Aorta (tissue), 5 donors: ENCODE measurements around the gene TOX2. TPM values are rescaled to one million over a fixed set of nuclear protein-coding genes. Genes with fewer than 3 reads are reported as not detected.

Experiments
- ATAC-seq: fragments of 200-7000 bp; cut with Tn5 transposase; one replicate; pipeline ENCODE4 v1.9.1; 2022; ENCODE audit warnings: moderate library complexity; ENCODE audit not compliant: low FRiP score
- DNase-seq, 2 donors: peaks; one replicate each; pipeline ENCODE4 v3.0.0-alpha.2; 2020
- H3K27ac ChIP-seq, 2 donors: one replicate each; pipeline ENCODE4 v1.5.1; 2013; ENCODE audit warnings: low read length in 2 of 2, mild to moderate bottlenecking in 2 of 2, moderate library complexity in 2 of 2, control low read depth in 1 of 2, inconsistent platforms in 1 of 2, low read depth in 1 of 2
- H3K27me3 ChIP-seq, 2 donors: one replicate each; pipeline ENCODE4 v1.6.1; 2013; ENCODE audit warnings: control low read depth in 1 of 2, low read length in 1 of 2, mild to moderate bottlenecking in 1 of 2, moderate library complexity in 1 of 2; ENCODE audit not compliant: insufficient read depth in 2 of 2, control insufficient read depth in 1 of 2
- H3K36me3 ChIP-seq, 2 donors: one replicate each; pipeline ENCODE4 v1.6.1; 2013; ENCODE audit warnings: control low read depth in 1 of 2, low read length in 1 of 2, mild to moderate bottlenecking in 1 of 2; ENCODE audit not compliant: insufficient read depth in 2 of 2, control insufficient read depth in 1 of 2
- H3K4me1 ChIP-seq, 2 donors: one replicate each; pipeline ENCODE4 v1.6.1; 2013; ENCODE audit warnings: low read length in 2 of 2, control low read depth in 1 of 2, mild to moderate bottlenecking in 1 of 2, moderate library complexity in 1 of 2; ENCODE audit not compliant: insufficient read depth in 2 of 2, control insufficient read depth in 1 of 2
- H3K4me3 ChIP-seq, 2 donors: one replicate each; pipeline ENCODE4 v1.5.1; 2013; ENCODE audit warnings: low read length in 2 of 2, control low read depth in 1 of 2, mild to moderate bottlenecking in 1 of 2
- H3K9me3 ChIP-seq: one replicate; pipeline ENCODE4 v1.6.1; 2013; ENCODE audit warnings: mild to moderate bottlenecking, low read length; ENCODE audit not compliant: control insufficient read depth
- WGBS, 2 donors: extraction: QIAGEN DNeasy Blood & Tissue Kit; methylation state at CpG; one replicate each; pipeline ENCODE4 v1.1.7; 2013; 5-methylcytosine and 5-hydroxymethylcytosine counted together
- intact Hi-C, 2 donors: fragments of 100-400 bp; cut with DNase I; formaldehyde crosslinking; loops; one replicate each; pipeline versions ENCODE4 v1.14.2 to v1.15.0; 2022
- polyA plus RNA-seq, 2 donors: library from polyadenylated mRNA; stranded (reverse); fragments of 200-250 nt; gene quantifications; one replicate each; pipeline ENCODE4 v1.2.3, GENCODE V29; 2013
- total RNA-seq, 2 donors: library from RNA; stranded (reverse); fragmentation: NEBNext Ultra II Directional; extraction: Animal tissue kit (Norgen Biotek cat#: 25700); gene quantifications; one replicate each; pipeline ENCODE4 v1.2.1, GENCODE V29; 2021
- donor health status: healthy with polysubstance abuse.
- donor health status: Bipolar disorder and iron deficiency.
- donor health status: DM: no; HTN: no; CAD: no.
- donor health status: DM: no; HTN: no; CAD: no.
- donor health status: DM: yes; HTN: yes; CAD: no.

The TOX2 gene
- total and polyA plus RNA-seq, 4 donors: 1.1 to 17.2 (median 9.4) TPM

DNA sequence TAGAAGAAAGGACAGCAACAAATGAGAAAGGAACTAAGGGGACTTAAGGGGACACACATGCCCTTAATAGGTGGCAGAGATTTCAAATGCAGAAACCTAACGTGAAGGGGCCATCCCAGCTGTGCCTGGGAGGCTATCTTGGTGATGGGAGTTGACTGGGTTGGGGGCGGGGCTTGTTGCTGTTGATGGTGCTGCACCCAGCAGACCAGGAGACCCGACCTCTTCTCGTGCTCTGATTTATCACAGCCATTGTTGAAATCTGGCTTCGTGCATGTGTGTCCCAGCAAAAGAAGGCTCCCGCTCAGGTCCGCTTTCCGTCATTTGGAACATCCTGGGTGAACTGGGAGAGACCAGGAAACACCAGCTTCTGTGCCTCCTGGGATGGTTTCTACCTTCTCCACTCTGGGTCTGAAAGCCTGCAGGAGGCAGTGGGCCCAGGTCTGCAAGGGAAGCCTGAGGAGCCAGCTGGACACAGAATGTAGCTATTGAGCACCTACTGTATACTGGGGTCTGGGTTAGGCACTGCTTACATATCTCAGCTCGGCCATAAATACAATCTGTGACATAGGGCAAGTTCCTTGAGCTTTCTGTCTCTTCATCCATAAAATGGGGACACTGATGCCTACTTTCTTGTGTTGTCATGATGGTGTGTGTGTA is 32.1 kb downstream of the TOX2 start:
- Histone ChIP-seq H3K4me3 (no peak overlapping the region), H3K27me3 (no peaks in the 10 kb centered on the region), H3K27ac (no peak overlapping the region), H3K9me3 (no peaks in the 10 kb centered on the region), H3K36me3 (no peaks in the 10 kb centered on the region), H3K4me1 (no peaks in the 10 kb centered on the region)
- DNase-seq (peak in 1 of 2 donors; percentile 61), ATAC-seq (no peak)
- whole genome bisulfite sequencing, 2 donors: 88 to 91% methylated on average over 9 of the region's 9 CpGs
- intact Hi-C loops: no loop called here

DNA sequence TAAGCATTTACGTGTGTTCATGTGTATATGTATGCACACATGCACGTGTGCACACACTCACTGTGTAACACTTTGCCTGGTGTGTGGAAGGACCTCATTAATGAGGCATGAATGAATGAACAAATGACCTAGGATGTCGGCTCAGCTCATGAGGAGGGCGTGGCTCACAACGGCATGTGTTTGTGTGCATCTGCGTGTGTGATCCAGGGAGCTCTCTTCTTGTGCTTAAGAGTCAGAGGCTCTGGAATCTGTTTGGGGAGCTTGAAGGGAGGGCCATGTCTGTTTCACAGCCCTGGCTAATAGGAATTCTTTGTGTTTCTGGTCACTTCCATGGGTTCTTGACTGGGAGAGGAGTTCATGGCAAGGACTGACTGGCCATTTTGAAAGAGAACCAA is 32.7 kb downstream of the TOX2 start:
- peak in 1 of 2 donors; percentile 14 for DNase-seq
- Histone ChIP-seq H3K36me3 (no peaks in the 10 kb centered on the region), H3K27ac (no peak overlapping the region), H3K4me1 (no peaks in the 10 kb centered on the region), H3K27me3 (no peaks in the 10 kb centered on the region), H3K9me3 (no peaks in the 10 kb centered on the region), H3K4me3 (no peak overlapping the region)
- intact Hi-C loops: no loop called here
- no peak for ATAC-seq
- 92 to 94% methylated on average over 6 of the region's 6 CpGs for WGBS, 2 donors

DNA sequence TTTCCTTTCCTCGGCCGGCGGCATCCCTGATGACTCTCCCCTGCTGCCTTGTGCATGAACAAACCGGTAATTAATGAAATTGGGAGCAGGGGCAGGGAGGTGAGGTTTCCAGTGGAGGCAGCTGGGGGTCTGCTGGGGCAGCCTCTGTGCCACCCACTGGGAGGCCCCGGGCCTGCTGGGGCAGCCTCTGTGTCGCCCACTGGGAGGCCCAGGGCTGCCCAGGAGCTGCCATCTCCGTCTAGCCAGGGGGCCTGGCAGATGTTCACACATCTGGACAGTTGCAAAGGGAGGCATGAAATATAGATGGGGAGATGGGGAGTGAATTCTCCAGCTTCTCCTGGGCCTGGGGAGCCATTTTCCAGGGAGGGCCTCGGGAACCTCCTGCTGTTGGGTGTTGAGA is 33.8 kb downstream of the TOX2 start:
- peak in 1 of 2 donors; percentile 28 for DNase-seq
- ATAC-seq: no peak
- H3K27ac ChIP-seq: no peak overlapping the region
- H3K36me3 ChIP-seq: no peaks in the 10 kb centered on the region
- H3K4me3 ChIP-seq: no peak overlapping the region
- 91 to 92% methylated on average over 8 of the region's 8 CpGs for WGBS, 2 donors
- H3K4me1 ChIP-seq: no peaks in the 10 kb centered on the region
- intact Hi-C loops: no loop called here
- H3K9me3 ChIP-seq: no peaks in the 10 kb centered on the region
- H3K27me3 ChIP-seq: no peaks in the 10 kb centered on the region

DNA sequence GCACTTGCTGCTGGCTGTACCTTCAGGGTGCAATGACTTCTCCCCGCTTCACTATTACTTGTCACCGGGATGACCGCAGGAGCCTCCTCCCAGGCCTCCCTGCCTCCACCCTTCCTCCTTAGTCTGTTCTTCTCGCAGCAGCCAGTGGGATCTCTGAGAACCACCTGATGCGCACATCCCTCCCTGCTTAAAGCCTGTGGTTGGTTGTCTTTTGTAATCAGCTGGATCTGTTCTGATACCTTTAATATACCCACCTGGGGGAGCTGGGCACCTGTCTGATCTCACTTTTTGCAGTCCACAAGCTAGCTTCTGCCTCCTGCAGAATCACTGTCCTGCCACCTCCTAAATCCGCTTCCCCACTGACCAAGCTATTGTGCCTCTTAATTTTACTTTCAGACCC is 34.6 kb downstream of the TOX2 start:
- Histone ChIP-seq H3K9me3 (no peaks in the 10 kb centered on the region), H3K4me1 (no peaks in the 10 kb centered on the region), H3K27ac (no peak overlapping the region), H3K4me3 (no peak overlapping the region), H3K27me3 (no peaks in the 10 kb centered on the region), H3K36me3 (no peaks in the 10 kb centered on the region)
- DNase-seq: peak in 1 of 2 donors; percentile 31
- ATAC-seq: no peak
- intact Hi-C loops: no loop called here
- WGBS, 2 donors: 94 to 97% methylated on average over 6 of the region's 6 CpGs

DNA sequence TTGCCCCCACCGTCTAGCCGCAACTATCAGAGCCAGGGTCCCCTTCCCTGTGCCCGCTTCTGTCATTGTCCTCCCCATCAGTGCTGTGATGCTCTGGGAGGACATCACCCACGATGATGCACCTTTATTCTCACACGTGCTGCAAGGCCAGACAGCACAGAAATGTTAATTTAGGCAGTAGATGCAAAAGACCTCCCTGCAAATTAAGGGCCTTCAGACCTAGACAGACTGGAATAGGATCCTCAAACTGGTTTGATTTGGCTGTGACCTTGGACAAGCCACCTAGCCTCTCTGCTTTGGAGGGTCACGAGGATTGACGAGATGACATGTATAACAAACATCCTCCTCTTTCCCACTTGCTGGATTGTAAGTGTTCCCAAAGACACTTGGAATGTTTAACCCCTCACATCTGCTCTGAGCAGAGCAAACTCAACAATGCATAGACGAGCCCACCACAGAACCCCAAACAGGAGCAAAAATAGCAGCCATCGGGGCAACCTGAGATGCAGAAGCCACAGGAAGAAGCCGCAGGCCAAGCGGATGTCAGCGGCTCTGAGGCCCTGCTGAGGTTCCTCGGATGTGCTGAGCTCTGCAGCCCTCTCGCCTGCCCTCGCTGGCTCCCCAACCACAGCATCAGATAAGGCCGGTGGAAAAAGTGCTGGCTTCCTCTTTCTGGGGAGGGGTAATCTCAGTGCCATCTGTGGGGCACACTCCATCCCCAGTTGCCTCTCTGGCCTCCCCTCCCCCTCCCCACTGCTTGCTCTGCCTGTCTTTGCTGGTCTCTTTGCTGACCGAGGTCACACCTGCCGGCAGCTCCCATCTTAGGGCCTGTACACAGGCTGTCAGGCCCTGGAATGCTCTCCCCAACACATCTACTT is 35.3 kb downstream of the TOX2 start:
- Histone ChIP-seq H3K36me3 (no peaks in the 10 kb centered on the region), H3K27ac (no peak overlapping the region), H3K9me3 (no peaks in the 10 kb centered on the region), H3K4me1 (peaks cover 0 to under 1% of the 10 kb centered on the region in 2 donors), H3K4me3 (no peak overlapping the region), H3K27me3 (no peaks in the 10 kb centered on the region)
- intact Hi-C loops: no loop called here
- WGBS, 2 donors: 74 to 81% methylated on average over 18 of the region's 18 CpGs
- ATAC-seq (no peak), DNase-seq (peak; percentile 64 to 75)

DNA sequence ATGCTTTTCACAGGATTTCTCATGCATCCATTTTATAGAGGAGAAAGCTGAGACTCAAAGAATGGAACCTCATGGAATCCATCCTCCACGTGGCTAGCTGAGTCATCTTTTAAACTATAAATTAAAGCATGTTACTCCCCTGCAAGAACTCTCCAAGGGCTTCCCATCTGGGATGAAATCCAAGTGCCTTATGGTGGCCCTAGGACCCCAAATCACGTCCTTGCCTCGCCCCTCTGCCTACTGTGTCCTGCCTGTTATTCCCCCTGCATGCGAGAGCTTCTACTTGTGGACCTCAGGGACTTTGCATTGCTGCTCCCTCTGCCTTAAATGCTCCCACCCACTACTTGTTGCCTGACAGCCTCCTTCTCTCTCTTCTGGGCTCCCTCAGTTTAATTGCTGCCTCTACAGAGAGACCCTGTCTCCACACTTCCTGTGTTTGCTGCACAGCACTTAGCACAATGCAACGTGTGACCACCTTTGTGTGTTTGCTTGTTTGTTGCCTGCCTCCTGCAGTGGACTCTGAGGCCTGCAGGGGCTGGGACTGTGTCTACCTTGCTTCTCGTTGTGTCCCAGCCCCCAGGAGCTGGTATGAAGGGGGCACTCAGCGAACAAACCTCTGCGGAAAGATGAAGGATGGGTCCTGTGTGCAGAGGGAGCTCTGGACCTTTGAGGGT is 39.4 kb downstream of the TOX2 start:
- 84 to 87% methylated on average over 8 of the region's 8 CpGs for WGBS, 2 donors
- intact Hi-C loops: no loop called here

DNA sequence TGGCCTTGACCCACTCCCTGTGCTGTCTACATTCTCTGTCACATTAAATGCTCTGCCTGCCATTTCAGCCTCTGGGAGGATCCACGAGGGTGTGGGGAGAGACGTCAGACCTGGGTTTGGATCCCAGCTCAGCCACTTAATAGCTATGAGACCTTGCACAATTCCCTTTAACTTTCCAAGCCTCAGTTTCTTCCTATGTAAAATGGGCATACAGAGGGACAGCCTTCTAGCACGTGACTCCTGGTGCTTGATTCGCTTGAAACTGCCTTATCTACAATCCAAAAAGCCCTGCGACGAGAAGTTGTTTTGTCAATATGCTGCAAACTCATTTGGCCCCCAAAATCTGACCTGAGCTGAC is 40.0 kb downstream of the TOX2 start:
- 71 to 73% methylated on average over 6 of the region's 6 CpGs for WGBS, 2 donors
- no peak for DNase-seq
- ATAC-seq: no peak
- Histone ChIP-seq H3K27me3 (no peaks in the 10 kb centered on the region), H3K9me3 (no peaks in the 10 kb centered on the region), H3K4me3 (no peak overlapping the region), H3K4me1 (peaks cover 0 to 5% of the 10 kb centered on the region in 2 donors), H3K36me3 (no peaks in the 10 kb centered on the region), H3K27ac (no peak overlapping the region)
- intact Hi-C loops: no loop called here

More for the DNA sequence above, 39.4 kb downstream of the TOX2 start:
- Histone ChIP-seq H3K4me1 (peaks cover 0 to 5% of the 10 kb centered on the region in 2 donors), H3K9me3 (no peaks in the 10 kb centered on the region), H3K27ac (no peak overlapping the region), H3K36me3 (no peaks in the 10 kb centered on the region), H3K27me3 (no peaks in the 10 kb centered on the region), H3K4me3 (no peak overlapping the region)
- no peak for ATAC-seq
- peak in 1 of 2 donors; percentile 39 for DNase-seq

DNA sequence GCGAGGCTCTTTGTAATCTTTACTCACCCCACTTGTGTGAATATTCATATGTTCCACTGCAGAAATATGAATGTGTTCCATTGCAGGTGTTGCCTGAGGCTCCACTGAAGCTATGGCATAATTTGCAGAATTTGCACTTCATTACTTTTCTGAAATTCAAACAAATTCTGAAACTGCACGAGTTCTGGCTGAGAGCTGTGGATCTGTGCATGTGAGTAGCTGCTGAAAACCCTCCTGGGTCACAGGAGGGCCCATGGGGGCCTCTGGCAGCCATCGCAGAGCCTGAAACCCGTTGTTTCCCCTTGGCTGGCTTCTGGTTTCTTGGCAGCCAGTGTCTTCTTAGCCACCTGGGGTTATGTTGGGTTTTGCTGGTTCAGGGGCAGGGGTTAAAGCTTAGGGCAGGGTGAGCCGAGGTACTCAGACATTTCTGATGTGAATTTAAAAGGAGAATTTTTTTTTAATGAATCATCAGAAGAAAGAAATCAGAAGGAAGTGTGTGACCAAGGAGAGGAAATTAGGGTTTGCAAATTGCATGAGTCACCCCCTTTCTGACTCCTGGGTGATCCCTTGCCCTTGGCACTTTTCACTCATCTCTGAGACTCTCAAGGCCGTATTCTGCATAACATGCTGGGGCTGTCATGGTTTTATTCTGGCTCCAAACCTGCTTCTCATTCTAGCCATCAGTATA is 40.6 kb downstream of the TOX2 start:
- no peaks in the 10 kb centered on the region for H3K36me3 ChIP-seq
- peaks cover 0 to 5% of the 10 kb centered on the region in 2 donors for H3K4me1 ChIP-seq
- DNase-seq (peak in 1 of 2 donors; percentile 50), ATAC-seq (peak; percentile 70)
- H3K27me3 ChIP-seq: no peaks in the 10 kb centered on the region
- H3K9me3 ChIP-seq: no peaks in the 10 kb centered on the region
- H3K27ac ChIP-seq: peak overlapping the region in 1 of 2 donors; percentile 47
- 11 to 14% methylated on average over 6 of the region's 6 CpGs for WGBS, 2 donors
- intact Hi-C loops: no loop called here
- H3K4me3 ChIP-seq: no peak overlapping the region
